Mesodermal cell (in vitro differentiated cells): Measurements from ENCODE around the gene IL17RA.

Source experiments
- H3K27ac ChIP-seq: 2 replicates; pipeline ENCODE4 v1.7.0; 2013; ENCODE audit warnings: mild to moderate bottlenecking, low read depth, low read length, moderate library complexity; ENCODE audit not compliant: severe bottlenecking
- H3K36me3 ChIP-seq: 2 replicates; pipeline ENCODE4 v1.7.1; 2013; ENCODE audit warnings: mild to moderate bottlenecking, low read length, moderate library complexity; ENCODE audit not compliant: control insufficient read depth, insufficient read depth
- H3K4me1 ChIP-seq: one replicate; pipeline ENCODE4 v1.7.1; 2013; ENCODE audit warnings: mild to moderate bottlenecking, low read length; ENCODE audit not compliant: insufficient read depth, control insufficient read depth, poor library complexity, severe bottlenecking
- H3K4me3 ChIP-seq: 2 replicates; pipeline ENCODE4 v1.7.0; 2013; ENCODE audit warnings: low read length, control low read depth, mild to moderate bottlenecking; ENCODE audit not compliant: insufficient read depth, poor library complexity, severe bottlenecking; ENCODE audit errors: extremely low read depth
- H3K9me3 ChIP-seq: 2 replicates; pipeline ENCODE4 v1.7.1; 2013; ENCODE audit warnings: mild to moderate bottlenecking, low read length, moderate library complexity; ENCODE audit not compliant: control insufficient read depth
- WGBS, 2 experiments: methylation state at CpG; one replicate each; pipeline ENCODE4 v1.1.5; 2013; ENCODE audit warnings: missing lambda C conversion rate in 2 of 2; ENCODE audit not compliant: insufficient coverage in 2 of 2; 5-methylcytosine and 5-hydroxymethylcytosine counted together

IL17RA gene

GRCh38 chr22:17121233-17122195, 36.7 kb downstream of the IL17RA start, which contains the start of gene TMEM121B:
Gene TMEM121B (minus strand): TSS chr22:17121360. CDS start chr22:17121127, 233 bp downstream.
- H3K4me1 ChIP-seq, result peaks cover 13% of the 10 kb centered on the region
- H3K4me3 ChIP-seq, result peak within 1 kb of the TSS; percentile 60
- H3K27ac ChIP-seq, result no peak within 1 kb of the TSS
- no peaks in the 10 kb centered on the region for H3K9me3 ChIP-seq
- 14 to 16% methylated on average over 42 to 51 of the region's 69 CpGs for WGBS, 2 experiments
- no peaks in the 10 kb centered on the region for H3K36me3 ChIP-seq

DNA sequence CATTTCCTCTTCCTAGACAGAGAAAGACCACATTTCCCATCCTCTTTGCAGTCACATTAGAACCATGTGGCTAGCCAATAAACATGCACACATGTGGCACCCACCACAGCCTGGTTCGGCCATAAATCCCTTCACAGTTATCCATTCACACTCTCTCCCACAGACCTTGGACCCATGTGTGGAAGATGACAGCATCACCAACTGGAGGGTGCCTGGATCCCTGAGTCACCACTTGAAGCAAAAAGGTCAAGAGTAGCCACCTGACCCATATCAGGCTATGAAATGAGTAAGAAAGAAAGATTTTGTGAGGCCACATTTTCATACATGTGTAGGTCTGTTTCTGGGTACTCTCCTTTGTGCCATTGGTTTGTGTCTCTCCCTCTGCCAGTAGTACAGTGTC, 45.4 kb downstream of the IL17RA start:
- H3K27ac ChIP-seq, result no peak overlapping the region
- no peaks in the 10 kb centered on the region for H3K9me3 ChIP-seq
- no peaks in the 10 kb centered on the region for H3K4me1 ChIP-seq
- no peak overlapping the region for H3K4me3 ChIP-seq
- H3K36me3 ChIP-seq, result no peaks in the 10 kb centered on the region
- WGBS, 2 experiments, result 75 to 100% methylated on average over 1 of the region's 1 CpG

DNA sequence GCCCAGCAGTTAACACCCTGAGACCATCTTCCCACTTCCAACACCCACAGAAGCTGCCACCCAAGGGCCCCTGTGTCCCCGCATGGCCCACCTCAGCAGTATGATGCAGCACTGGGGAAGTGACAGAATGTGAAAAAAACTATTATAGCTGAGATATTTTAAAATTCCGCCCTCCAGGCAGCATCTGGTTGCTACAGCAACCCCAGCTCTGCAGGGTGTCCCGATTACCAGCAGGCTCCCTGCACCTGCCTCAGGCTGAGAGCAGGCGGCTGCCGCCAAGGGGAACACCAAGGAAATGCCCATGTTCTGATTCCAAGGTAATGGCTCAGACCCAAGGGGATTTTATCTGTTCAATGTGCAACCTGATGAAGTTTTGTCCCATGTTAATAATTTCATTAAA, 46.9 kb downstream of the IL17RA start:
- 43 to 52% methylated on average over 4 of the region's 5 CpGs for WGBS, 2 experiments
- no peak overlapping the region for H3K4me3 ChIP-seq
- H3K36me3 ChIP-seq, result peaks cover under 1% of the 10 kb centered on the region
- no peaks in the 10 kb centered on the region for H3K4me1 ChIP-seq
- no peak overlapping the region for H3K27ac ChIP-seq
- H3K9me3 ChIP-seq, result no peaks in the 10 kb centered on the region

DNA sequence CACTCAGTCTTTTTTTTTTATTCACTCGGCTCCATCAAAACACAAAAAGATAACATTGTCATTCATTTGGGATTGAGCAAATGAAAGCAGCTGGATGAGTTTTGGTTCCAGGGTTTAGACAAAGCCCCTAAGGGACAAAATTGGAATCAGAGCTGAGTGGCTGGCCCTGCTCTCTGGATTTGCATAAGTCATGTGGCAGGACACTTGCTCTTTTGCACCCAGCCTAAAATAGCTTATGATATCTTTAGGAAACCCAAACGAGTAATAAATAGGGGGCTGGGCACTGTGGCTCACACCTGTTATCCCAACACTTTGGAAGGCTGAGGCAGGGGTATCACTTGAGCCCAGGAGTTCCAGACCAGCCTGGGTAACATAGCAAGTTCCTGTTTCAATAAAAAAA, 47.3 kb downstream of the IL17RA start:
- H3K9me3 ChIP-seq, result no peaks in the 10 kb centered on the region
- H3K4me1 ChIP-seq, result no peaks in the 10 kb centered on the region
- WGBS, 2 experiments, result 75 to 86% methylated on average over 1 of the region's 2 CpGs
- H3K27ac ChIP-seq, result no peak overlapping the region
- H3K4me3 ChIP-seq, result no peak overlapping the region
- H3K36me3 ChIP-seq, result peaks cover 5% of the 10 kb centered on the region

DNA sequence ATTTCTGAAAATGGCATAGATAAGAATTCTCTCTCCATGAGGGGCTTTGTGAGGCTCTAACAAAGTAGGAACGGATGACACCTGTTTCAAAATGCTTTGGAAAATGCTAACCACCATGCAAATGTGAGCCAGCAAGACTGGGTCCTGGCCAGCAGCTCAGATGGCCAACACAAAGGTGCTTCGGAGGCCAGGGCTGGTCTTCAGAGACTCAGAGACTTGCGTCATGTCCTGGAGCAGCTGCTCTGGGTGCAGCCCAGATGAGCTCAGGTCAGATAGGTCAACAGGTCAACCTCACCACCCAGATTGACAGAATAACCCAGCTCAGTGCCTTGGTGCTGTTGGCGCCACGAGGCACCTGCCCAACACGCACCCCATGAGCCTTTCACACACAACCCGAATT, 48.3 kb downstream of the IL17RA start:
- H3K4me1 ChIP-seq, result no peaks in the 10 kb centered on the region
- 95% methylated on average over 5 to 7 of the region's 7 CpGs for WGBS, 2 experiments
- peaks cover 11% of the 10 kb centered on the region for H3K36me3 ChIP-seq
- H3K27ac ChIP-seq, result no peak overlapping the region
- no peaks in the 10 kb centered on the region for H3K9me3 ChIP-seq
- no peak overlapping the region for H3K4me3 ChIP-seq

GRCh38 chr22:17135153-17135760, 50.5 kb downstream of the IL17RA start:
- 89 to 91% methylated on average over 12 to 15 of the region's 15 CpGs for WGBS, 2 experiments
- H3K4me1 ChIP-seq, result no peaks in the 10 kb centered on the region
- no peak overlapping the region for H3K4me3 ChIP-seq
- peaks cover 13% of the 10 kb centered on the region for H3K36me3 ChIP-seq
- no peak overlapping the region for H3K27ac ChIP-seq
- no peaks in the 10 kb centered on the region for H3K9me3 ChIP-seq

DNA sequence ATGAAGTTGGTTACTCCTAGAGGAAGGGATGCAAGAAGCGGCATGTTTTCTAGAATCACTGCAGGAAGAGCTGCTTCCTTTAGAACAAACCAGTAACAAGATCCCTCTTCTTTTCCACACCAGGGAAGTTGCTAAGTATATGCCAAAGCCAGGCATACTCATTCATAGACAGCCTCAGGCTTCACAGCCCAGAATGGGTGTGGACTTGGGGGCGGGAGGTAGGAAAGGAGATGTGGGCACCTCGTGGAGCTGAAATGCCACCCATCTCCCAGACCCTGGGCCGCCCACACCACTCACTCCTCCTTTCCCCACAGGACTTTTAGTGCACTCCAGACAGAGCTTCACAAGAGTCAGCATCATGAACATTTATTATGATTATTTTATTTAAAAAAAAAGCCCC, 52.4 kb downstream of the IL17RA start:
- H3K4me3 ChIP-seq, result no peak overlapping the region
- H3K4me1 ChIP-seq, result no peaks in the 10 kb centered on the region
- H3K27ac ChIP-seq, result no peak overlapping the region
- H3K36me3 ChIP-seq, result peaks cover 29% of the 10 kb centered on the region
- H3K9me3 ChIP-seq, result no peaks in the 10 kb centered on the region
- 83% methylated on average over 1 of the region's 4 CpGs; no CpG with 5 or more reads in 1 of the 2 experiments for WGBS, 2 experiments

- WGBS, 2 experiments, result 93 to 96% methylated on average over 14 to 17 of the region's 17 CpGs
- Histone ChIP-seq H3K9me3 (no peaks in the 10 kb centered on the region), H3K4me1 (no peaks in the 10 kb centered on the region), H3K36me3 (peaks cover 37% of the 10 kb centered on the region), H3K27ac (no peak overlapping the region), H3K4me3 (no peak overlapping the region)
Measured at GRCh38 chr22:17137861-17138425, 53.1 kb downstream of the IL17RA start.

GRCh38 chr22:17138513-17138912, 53.7 kb downstream of the IL17RA start:
- 89 to 98% methylated on average over 10 to 11 of the region's 11 CpGs for WGBS, 2 experiments

GRCh38 chr22:17140022-17140421, 55.2 kb downstream of the IL17RA start:
- Histone ChIP-seq H3K4me1 (no peaks in the 10 kb centered on the region), H3K27ac (no peak overlapping the region), H3K9me3 (no peaks in the 10 kb centered on the region), H3K36me3 (peaks cover 52% of the 10 kb centered on the region), H3K4me3 (no peak overlapping the region)
- 92 to 93% methylated on average over 8 of the region's 8 CpGs for WGBS, 2 experiments

More at GRCh38 chr22:17138513-17138912, 53.7 kb downstream of the IL17RA start:
- H3K4me1 ChIP-seq, result no peaks in the 10 kb centered on the region
- no peak overlapping the region for H3K27ac ChIP-seq
- no peaks in the 10 kb centered on the region for H3K9me3 ChIP-seq
- H3K36me3 ChIP-seq, result peaks cover 42% of the 10 kb centered on the region
- no peak overlapping the region for H3K4me3 ChIP-seq
